Activated naive CD4-positive, alpha-beta T cell treated with Interleukin-2 at 50 U/mL for 16 hours (primary cell): ENCODE results near the gene CYB561D1.

ENCODE experiments used
- DNase-seq: peaks from one replicate; pipeline ENCODE4 v3.0.0-alpha.2; 2020

The CYB561D1 gene

GRCh38 chr1:109482242-109482641 is 11.7 kb upstream of the CYB561D1 start:
- no peak for DNase-seq

GRCh38 chr1:109482791-109483671 is 10.9 kb upstream of the CYB561D1 start:
- DNase-seq: peak; percentile 43

DNA sequence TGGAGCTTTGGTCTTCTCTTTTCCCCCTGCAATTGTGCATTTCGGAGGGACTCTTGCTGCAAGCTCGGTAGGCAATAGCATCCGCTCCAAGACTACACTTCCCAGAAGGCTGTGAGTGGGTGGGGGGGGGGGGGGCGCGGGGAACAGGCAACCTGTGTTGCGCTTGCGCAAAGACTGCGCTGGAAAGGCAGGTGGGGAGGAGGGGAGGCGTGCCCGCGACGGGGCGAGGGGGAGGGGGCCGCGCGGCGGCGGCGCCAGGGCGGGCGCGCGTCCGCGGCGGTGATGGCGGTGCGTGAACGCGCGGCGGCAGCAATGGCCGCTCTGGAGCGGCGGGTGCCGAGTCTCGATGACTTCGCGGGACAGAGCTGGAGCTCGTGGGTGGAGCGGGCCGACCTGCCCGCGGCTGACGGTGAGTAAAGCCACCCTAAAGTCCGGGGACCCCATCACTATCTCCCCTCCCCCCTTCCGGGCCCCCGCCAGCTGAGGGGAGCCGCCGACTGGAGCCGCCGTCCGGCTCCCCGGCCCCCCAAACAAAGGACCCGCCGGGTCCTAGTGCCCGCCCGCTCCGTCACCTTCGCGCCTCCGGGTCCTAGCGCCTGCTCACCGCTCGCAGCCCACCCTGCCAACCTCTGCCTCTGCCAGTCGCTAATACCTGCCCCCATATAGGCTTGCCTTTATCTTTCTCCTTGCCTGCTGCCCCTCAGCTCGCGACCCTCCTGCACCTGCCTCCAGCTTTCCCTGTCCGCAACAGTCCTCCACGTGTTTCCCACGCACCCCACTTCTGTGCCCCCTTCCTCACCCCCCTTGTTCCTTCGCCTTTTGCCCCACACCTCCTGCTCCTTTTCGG is 10.0 kb upstream of the CYB561D1 start, which contains the start of gene ATXN7L2:
TSS of gene ATXN7L2 (plus strand) at position 234 of the 847 bp plus-strand sequence. CDS start at position 283, 49 bp downstream.
- DNase-seq: peak; percentile 91

- no peak for DNase-seq
Measured at GRCh38 chr1:109484519-109484975, 9.3 kb upstream of the CYB561D1 start.

DNA sequence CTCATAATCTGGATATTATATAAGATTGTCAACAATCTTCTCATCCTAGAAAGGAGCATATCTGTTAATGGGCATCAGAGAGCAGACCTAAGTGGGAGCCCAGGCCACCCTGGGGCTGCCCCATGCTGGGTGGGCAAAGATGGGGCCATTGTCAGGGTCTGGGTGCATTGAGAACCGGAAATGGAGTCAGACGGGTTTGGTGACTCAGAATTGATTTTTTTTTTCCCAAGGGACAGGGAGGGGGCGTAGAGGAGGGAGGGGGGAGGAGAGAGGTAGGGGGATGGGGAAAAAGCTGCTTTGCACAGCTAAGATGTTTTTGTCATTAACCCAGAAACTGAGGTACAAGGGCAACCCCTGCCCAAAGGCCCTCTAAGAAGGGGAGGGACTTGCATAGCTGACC is 8.9 kb upstream of the CYB561D1 start:
- no peak for DNase-seq

DNA sequence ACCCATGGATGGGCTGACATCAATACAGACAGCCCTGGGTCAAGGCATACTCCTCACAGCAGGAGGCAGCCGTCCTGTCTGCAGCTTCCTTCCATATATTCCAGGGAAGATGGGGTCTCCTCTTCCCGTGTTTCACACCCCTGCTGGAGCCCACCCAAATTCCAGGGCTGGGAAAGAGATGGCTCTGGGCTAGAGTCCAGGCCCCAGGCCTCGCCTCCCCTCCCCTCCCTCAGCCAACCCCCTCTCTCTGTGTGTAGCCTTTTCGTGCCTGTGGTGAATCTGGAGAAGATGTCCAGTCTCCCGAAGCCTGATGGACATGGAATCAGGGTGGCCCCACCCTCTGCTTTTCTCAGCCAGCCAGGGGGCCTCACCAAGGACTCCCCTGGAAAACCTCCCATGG is 6.6 kb upstream of the CYB561D1 start:
- DNase-seq: no peak

GRCh38 chr1:109488201-109488600 is 5.7 kb upstream of the CYB561D1 start:
- no peak for DNase-seq

DNA sequence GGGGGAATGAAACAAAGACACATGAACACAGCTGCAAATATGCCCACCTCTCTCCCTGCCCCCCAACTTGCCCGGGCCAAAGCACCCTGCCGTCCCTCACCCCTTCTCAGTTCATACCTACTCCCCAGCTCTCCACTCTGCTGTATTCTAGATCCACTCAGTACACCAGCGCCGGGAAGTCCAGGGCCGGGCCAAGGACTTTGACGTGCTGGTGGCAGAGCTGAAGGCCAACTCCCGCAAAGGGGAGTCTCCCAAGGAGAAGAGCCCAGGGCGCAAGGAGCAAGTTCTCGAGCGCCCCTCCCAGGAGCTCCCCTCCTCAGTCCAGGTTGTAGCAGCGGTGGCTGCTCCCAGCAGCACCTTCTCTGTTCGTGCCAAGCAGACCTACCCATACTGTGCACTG is 5.2 kb upstream of the CYB561D1 start:
- no peak for DNase-seq

GRCh38 chr1:109490029-109490933 is 3.6 kb upstream of the CYB561D1 start:
- DNase-seq: peak; percentile 78

- no peak for DNase-seq
Measured at GRCh38 chr1:109490934-109491302, 3.0 kb upstream of the CYB561D1 start.

- DNase-seq: no peak
Measured at GRCh38 chr1:109491372-109491771, 2.5 kb upstream of the CYB561D1 start.

GRCh38 chr1:109492779-109493178 is 1.1 kb upstream of the CYB561D1 start:
- no peak for DNase-seq

- no peak for DNase-seq
Measured at GRCh38 chr1:109493227-109493626, 667 bp upstream of the CYB561D1 start.

GRCh38 chr1:109495738-109496137 is 1.8 kb downstream of the CYB561D1 start:
- no peak for DNase-seq

DNA sequence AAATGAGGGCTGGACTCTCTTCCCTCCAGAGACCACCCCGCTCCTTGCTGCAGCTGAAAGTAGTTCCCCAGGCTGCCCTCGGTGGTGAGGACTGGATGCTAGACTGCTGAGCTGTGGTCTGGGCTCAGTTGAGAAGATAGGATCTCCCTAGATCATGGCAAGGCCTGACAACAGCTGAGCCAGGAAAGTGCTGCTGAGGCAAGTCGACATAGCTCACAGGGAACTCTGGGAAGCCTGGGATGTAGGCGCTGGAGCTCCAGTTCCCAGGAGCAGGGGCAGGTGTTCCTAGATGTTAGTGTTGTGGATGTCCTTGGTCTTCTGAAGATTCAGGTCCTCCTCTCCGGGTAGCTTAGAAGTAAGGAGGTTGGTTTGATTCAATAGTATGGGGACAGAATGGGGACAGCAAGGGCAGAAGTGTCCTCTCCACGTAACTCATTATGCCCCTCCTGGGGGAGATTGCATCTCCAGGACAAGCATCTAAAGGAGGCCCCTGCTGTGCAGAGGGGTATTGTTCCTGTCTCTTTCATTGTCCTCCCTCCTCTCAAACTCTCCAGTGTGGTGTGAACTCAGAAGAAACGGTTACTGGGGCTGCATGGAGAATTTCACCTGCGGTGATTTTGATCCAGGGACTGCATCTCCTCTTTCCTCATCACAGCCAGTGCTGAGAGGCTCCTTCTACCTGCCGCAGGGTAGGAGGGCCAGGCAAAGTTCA is 3.7 kb downstream of the CYB561D1 start:
- DNase-seq: no peak

GRCh38 chr1:109498161-109498801 is 4.4 kb downstream of the CYB561D1 start:
- DNase-seq: peak; percentile 16

DNA sequence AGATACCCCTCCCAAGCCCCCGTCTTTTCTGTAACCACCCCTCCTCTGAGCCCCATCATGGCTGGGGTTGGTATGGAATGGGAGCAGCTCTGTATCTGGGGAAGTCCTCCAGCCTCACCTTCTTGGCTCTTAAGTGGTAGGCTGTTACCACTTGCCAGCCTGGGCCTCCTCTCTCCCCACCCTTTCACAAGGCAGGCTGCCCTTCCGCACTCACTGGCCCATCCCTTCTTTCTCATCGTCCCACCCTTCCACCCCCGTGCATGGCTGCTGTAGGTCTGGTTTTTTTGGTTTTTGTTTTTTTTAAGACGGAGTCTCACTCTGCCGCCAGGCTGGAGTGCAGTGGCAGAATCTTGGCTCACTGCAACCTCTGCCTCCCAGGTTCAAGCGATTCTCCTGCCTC is 5.2 kb downstream of the CYB561D1 start:
- DNase-seq: no peak

DNA sequence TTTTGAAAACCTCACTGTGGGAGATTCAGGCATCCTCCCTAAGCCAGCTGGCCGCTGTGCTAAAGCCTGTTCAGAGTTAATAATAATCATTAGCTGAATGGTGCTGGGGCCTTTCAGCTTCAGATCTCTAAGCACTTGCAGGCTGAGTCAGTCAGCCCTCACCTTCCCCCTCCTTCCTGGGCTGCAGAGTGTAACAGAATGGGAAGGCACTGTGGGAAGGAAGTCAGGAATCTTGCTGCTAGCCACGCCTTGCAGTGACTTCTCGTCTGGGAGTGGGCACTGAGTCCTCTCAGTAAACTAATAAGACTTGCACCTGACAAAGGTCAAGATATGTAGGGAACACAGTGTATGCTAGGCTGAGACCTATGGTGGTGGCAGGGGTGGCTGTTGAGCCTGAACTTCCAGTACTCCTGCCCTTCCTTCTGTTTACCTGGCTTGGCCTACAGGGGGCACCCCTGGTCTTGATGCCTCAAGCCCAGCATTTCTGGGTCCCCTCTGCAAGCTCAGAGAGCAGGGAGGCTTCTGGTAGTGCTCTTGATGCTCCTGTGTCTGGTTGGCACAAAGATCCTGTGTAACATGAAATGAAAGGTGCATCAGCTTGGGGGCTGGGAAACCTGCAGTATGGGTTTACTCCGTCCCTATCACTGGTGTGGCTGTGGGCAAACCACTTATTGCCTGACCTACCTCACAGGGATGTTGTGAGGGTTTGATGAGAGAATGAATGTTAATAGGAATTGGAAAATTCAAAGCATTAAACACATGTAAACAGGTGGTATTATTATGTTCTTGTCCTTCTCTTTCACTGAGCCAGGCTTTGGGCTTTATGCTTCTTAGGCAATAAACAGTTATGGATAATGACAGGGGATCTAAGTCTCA is 6.0 kb downstream of the CYB561D1 start:
- DNase-seq: peak; percentile 60

GRCh38 chr1:109500941-109501381 is 7.1 kb downstream of the CYB561D1 start:
- no peak for DNase-seq

GRCh38 chr1:109501644-109502363 is 7.9 kb downstream of the CYB561D1 start:
- DNase-seq: no peak
